Loucy (cell line): ENCODE results near the gene PIGC.

Experiments
- H2AFZ ChIP-seq: fragments of 200-600 bp; sonication (generic); 2 replicates; pipeline ENCODE4 v1.6.0; 2016; ENCODE audit warnings: antibody characterized with exemption, mild to moderate bottlenecking, low read length, moderate library complexity
- H3F3A ChIP-seq: fragments of 200-600 bp; 2 replicates; pipeline ENCODE4 v1.6.0; 2016; ENCODE audit warnings: antibody characterized with exemption, low read depth, mild to moderate bottlenecking
- H3K27me3 ChIP-seq: fragments of 200-600 bp; sonication (generic); 2 replicates; pipeline ENCODE4 v1.6.1; 2014; ENCODE audit warnings: low read length, mild to moderate bottlenecking; ENCODE audit not compliant: insufficient read depth, poor library complexity, severe bottlenecking
- H3K36me3 ChIP-seq: fragments of 200-600 bp; sonication (generic); 2 replicates; pipeline ENCODE4 v1.6.1; 2016; ENCODE audit warnings: low read length; ENCODE audit not compliant: insufficient read depth
- H3K4me1 ChIP-seq: fragments of 200-600 bp; sonication (generic); 2 replicates; pipeline ENCODE4 v1.5.1; 2014; ENCODE audit warnings: low read length, mild to moderate bottlenecking; ENCODE audit not compliant: insufficient read depth, poor library complexity, severe bottlenecking
- H3K4me2 ChIP-seq: fragments of 200-600 bp; sonication (generic); 2 replicates; pipeline ENCODE4 v1.6.0; 2014; ENCODE audit warnings: antibody characterized with exemption, low read length, low read depth, mild to moderate bottlenecking; ENCODE audit not compliant: poor library complexity, severe bottlenecking
- H3K4me3 ChIP-seq: fragments of 200-600 bp; sonication (generic); 2 replicates; pipeline ENCODE4 v1.5.1; 2014; ENCODE audit warnings: low read length, mild to moderate bottlenecking, mixed read lengths; ENCODE audit not compliant: poor library complexity, severe bottlenecking
- H3K79me2 ChIP-seq: fragments of 200-600 bp; sonication (generic); 2 replicates; pipeline ENCODE4 v1.6.1; 2014; ENCODE audit warnings: low read length; ENCODE audit not compliant: insufficient read depth
- H3K9ac ChIP-seq: fragments of 200-600 bp; sonication (generic); 2 replicates; pipeline ENCODE4 v1.6.0; 2014; ENCODE audit warnings: mild to moderate bottlenecking, low read depth, low read length, moderate library complexity; ENCODE audit not compliant: poor library complexity, severe bottlenecking
- H3K9me2 ChIP-seq: fragments of 200-600 bp; sonication (generic); replicated peaks from 2 replicates; pipeline ENCODE4 v1.6.1; 2016; ENCODE audit warnings: low read depth, low read length, mixed read lengths
- H3K9me3 ChIP-seq: fragments of 200-600 bp; sonication (generic); 2 replicates; pipeline ENCODE4 v1.6.1; 2014; ENCODE audit warnings: mild to moderate bottlenecking, antibody characterized with exemption, low read length, low read depth; ENCODE audit not compliant: insufficient read depth
- H4K20me1 ChIP-seq: fragments of 200-600 bp; sonication (generic); 2 replicates; pipeline ENCODE4 v1.6.0; 2014; ENCODE audit warnings: antibody characterized with exemption, low read length, mild to moderate bottlenecking; ENCODE audit not compliant: insufficient read depth, poor library complexity, severe bottlenecking
- CTCF ChIP-seq: fragments of 200-600 bp; sonication (generic); conservative IDR thresholded peaks from 2 replicates; pipeline ENCODE4 v1.5.1; 2014; ENCODE audit warnings: mild to moderate bottlenecking, antibody characterized with exemption, low read length
- EZH2phosphoT487 ChIP-seq: fragments of 200-600 bp; IDR thresholded peaks from 2 replicates; pipeline ENCODE4 v1.6.1; 2018; ENCODE audit warnings: antibody characterized with exemption, mild to moderate bottlenecking, moderate library complexity, borderline replicate concordance

PIGC gene

GRCh38 chr1:172443666-172444453, at the start of gene PIGC:
TSS of gene PIGC (minus strand) at chr1:172444069. CDS start at chr1:172442622, 1,447 bp downstream.
- TF ChIP-seq CTCF = peak; percentile 88
- no peak for TF ChIP-seq EZH2phosphoT487
- H3K36me3 ChIP-seq = no peaks in the 10 kb centered on the region

GRCh38 chr1:172492421-172492820, 48.6 kb upstream of the PIGC start:
- Histone ChIP-seq H3F3A (no peaks in the 10 kb centered on the region), H3K4me2 (no peak overlapping the region), H3K9me3 (no peaks in the 10 kb centered on the region), H3K27me3 (no peaks in the 10 kb centered on the region), H4K20me1 (no peaks in the 10 kb centered on the region), H3K4me3 (no peak overlapping the region), H3K79me2 (no peaks in the 10 kb centered on the region), H3K36me3 (no peaks in the 10 kb centered on the region), H3K9ac (no peak overlapping the region), H3K9me2 (no peaks in the 10 kb centered on the region), H3K4me1 (peaks cover 8% of the 10 kb centered on the region), H2AFZ (no peak overlapping the region)
- TF ChIP-seq EZH2phosphoT487 = no peak
- no peak for TF ChIP-seq CTCF

More at GRCh38 chr1:172443666-172444453, at the start of gene PIGC:
- peaks cover 48% of the 10 kb centered on the region for H3K79me2 ChIP-seq
- H2AFZ ChIP-seq = peak within 1 kb of the TSS; percentile 75
- H3K9me3 ChIP-seq = no peaks in the 10 kb centered on the region
- H3K4me3 ChIP-seq = peak within 1 kb of the TSS; percentile 83
- H3K4me2 ChIP-seq = peak within 1 kb of the TSS; percentile 92
- peaks cover 34% of the 10 kb centered on the region for H3K4me1 ChIP-seq
- H3K27me3 ChIP-seq = no peaks in the 10 kb centered on the region
- no peaks in the 10 kb centered on the region for H3K9me2 ChIP-seq
- H4K20me1 ChIP-seq = no peaks in the 10 kb centered on the region
- H3K9ac ChIP-seq = peak within 1 kb of the TSS; percentile 91
- no peaks in the 10 kb centered on the region for H3F3A ChIP-seq

GRCh38 chr1:172489847-172490246, 46.0 kb upstream of the PIGC start:
- no peak overlapping the region for H3K4me3 ChIP-seq
- H3K9ac ChIP-seq = no peak overlapping the region
- no peaks in the 10 kb centered on the region for H4K20me1 ChIP-seq
- H3F3A ChIP-seq = no peaks in the 10 kb centered on the region
- H3K9me2 ChIP-seq = no peaks in the 10 kb centered on the region
- H3K4me2 ChIP-seq = no peak overlapping the region
- no peaks in the 10 kb centered on the region for H3K27me3 ChIP-seq
- H3K4me1 ChIP-seq = peaks cover 15% of the 10 kb centered on the region
- no peak for TF ChIP-seq CTCF
- TF ChIP-seq EZH2phosphoT487 = no peak
- no peaks in the 10 kb centered on the region for H3K79me2 ChIP-seq
- H2AFZ ChIP-seq = no peak overlapping the region
- no peaks in the 10 kb centered on the region for H3K9me3 ChIP-seq
- no peaks in the 10 kb centered on the region for H3K36me3 ChIP-seq
